ENCODE data around the gene PNLIPRP1. TPM values are rescaled to one million over a fixed set of nuclear protein-coding genes. Genes with fewer than 3 reads are reported as not detected.

The PNLIPRP1 gene
- total and polyA plus RNA-seq, 12 donors = 0.24 to 1.5 (median 0.88) TPM; not detected in 7

- intact Hi-C loops (cut with DNase I) = no loop called here
- H3K4me1 ChIP-seq (replicated peaks in 1 of 2) = no peaks in the 10 kb centered on the region
- TF ChIP-seq POLR2A (IDR thresholded peaks at IDR 0.05) (no peak), CTCF (IDR thresholded peaks at IDR 0.05) (no peak)
- no peaks in the 10 kb centered on the region for H3K27me3 ChIP-seq
- H3K36me3 ChIP-seq (replicated peaks in 1 of 2) = no peaks in the 10 kb centered on the region
- no peak overlapping the region for H3K4me3 ChIP-seq
- H3K27ac ChIP-seq = no peak overlapping the region
- H3K9me3 ChIP-seq (replicated peaks in 1 of 3) = no peaks in the 10 kb centered on the region
- DNase-seq = no peak
- WGBS, 4 donors = 80 to 91% (median 86%) methylated on average over 5 of the region's 5 CpGs
Measured at GRCh38 chr10:116593139-116593740, 2.5 kb downstream of the PNLIPRP1 start.

DNA sequence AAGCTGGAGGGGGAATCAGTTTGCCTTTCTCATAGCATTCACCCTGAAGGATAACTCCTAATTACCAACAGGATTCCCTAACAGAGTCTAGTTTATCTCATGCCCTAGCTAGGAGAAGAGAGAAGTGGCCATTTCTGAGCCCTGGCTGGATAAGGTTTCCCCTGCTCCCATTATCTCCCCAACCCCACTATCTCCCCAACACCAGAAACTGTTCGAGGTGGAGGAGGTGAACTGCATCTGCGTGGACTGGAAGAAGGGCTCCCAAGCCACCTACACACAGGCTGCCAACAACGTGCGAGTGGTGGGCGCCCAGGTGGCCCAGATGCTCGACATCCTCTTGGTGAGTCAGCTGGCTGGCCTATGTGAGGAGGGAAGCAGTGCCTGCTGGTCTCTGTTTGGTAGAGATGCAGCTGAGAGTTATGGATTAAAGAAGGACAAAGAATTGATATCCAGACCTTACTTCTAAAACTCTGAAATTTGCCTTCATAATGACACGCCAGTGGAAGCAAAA is 3.8 kb downstream of the PNLIPRP1 start:
- Histone ChIP-seq H3K9me3 (replicated peaks in 1 of 3) (no peaks in the 10 kb centered on the region), H3K4me1 (replicated peaks in 1 of 2) (no peaks in the 10 kb centered on the region), H3K27me3 (no peaks in the 10 kb centered on the region), H3K4me3 (no peak overlapping the region), H3K27ac (no peak overlapping the region), H3K36me3 (replicated peaks in 1 of 2) (no peaks in the 10 kb centered on the region)
- WGBS, 4 donors = 84 to 90% (median 85%) methylated on average over 7 of the region's 7 CpGs
- intact Hi-C loops (cut with DNase I) = no loop called here
- no peak for TF ChIP-seq POLR2A (IDR thresholded peaks at IDR 0.05)
- TF ChIP-seq CTCF (IDR thresholded peaks at IDR 0.05) = no peak
- DNase-seq = no peak

- intact Hi-C loops (cut with DNase I) = no loop called here
- H3K9me3 ChIP-seq (replicated peaks in 1 of 3) = no peaks in the 10 kb centered on the region
- TF ChIP-seq CTCF (IDR thresholded peaks at IDR 0.05) (no peak), POLR2A (IDR thresholded peaks at IDR 0.05) (no peak)
- H3K27ac ChIP-seq = no peak overlapping the region
- no peak overlapping the region for H3K4me3 ChIP-seq
- no peaks in the 10 kb centered on the region for H3K27me3 ChIP-seq
- WGBS, 4 donors = 65 to 80% (median 72%) methylated on average over 2 of the region's 2 CpGs
- no peaks in the 10 kb centered on the region for H3K36me3 ChIP-seq (replicated peaks in 1 of 2)
- DNase-seq = no peak
- H3K4me1 ChIP-seq (replicated peaks in 1 of 2) = no peaks in the 10 kb centered on the region
Measured at GRCh38 chr10:116596062-116596461, 5.3 kb downstream of the PNLIPRP1 start.

DNA sequence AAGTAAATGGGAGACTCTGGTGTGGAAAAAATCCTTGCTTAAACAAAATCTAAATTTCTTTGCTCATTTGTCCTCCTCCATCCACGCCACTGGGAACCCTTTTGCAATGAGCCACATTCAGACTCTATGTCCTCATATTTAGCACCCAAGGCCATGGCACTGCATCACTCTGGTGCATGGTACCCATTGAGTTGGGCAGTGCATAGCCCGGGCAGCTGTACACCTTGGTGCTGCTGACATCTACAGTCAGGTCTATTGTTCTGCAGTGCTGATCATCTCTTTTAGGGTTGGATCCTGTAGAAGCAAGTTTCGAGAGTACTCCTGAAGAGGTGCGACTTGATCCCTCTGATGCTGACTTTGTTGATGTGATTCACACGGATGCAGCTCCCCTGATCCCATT is 6.8 kb downstream of the PNLIPRP1 start:
- H3K4me1 ChIP-seq (replicated peaks in 1 of 2) = no peaks in the 10 kb centered on the region
- 79 to 87% (median 82%) methylated on average over 5 of the region's 5 CpGs for WGBS, 4 donors
- no peak for TF ChIP-seq POLR2A (IDR thresholded peaks at IDR 0.05)
- no peak for TF ChIP-seq CTCF (IDR thresholded peaks at IDR 0.05)
- no peaks in the 10 kb centered on the region for H3K9me3 ChIP-seq (replicated peaks in 1 of 3)
- no peak for DNase-seq
- no peaks in the 10 kb centered on the region for H3K27me3 ChIP-seq
- H3K4me3 ChIP-seq = no peak overlapping the region
- intact Hi-C loops (cut with DNase I) = no loop called here
- no peaks in the 10 kb centered on the region for H3K36me3 ChIP-seq (replicated peaks in 1 of 2)
- no peak overlapping the region for H3K27ac ChIP-seq
